ENCODE data around the gene ZNF688. TPM values are rescaled to one million over a fixed set of nuclear protein-coding genes. Genes with fewer than 3 reads are reported as not detected.

Gene ZNF688
- total and polyA plus RNA-seq, 9 of the 15 experiments (the other 6 are each of a cell fraction or from before 2014, with no cell fraction given), result 0.48 to 12.9 (median 4.5) TPM

DNA sequence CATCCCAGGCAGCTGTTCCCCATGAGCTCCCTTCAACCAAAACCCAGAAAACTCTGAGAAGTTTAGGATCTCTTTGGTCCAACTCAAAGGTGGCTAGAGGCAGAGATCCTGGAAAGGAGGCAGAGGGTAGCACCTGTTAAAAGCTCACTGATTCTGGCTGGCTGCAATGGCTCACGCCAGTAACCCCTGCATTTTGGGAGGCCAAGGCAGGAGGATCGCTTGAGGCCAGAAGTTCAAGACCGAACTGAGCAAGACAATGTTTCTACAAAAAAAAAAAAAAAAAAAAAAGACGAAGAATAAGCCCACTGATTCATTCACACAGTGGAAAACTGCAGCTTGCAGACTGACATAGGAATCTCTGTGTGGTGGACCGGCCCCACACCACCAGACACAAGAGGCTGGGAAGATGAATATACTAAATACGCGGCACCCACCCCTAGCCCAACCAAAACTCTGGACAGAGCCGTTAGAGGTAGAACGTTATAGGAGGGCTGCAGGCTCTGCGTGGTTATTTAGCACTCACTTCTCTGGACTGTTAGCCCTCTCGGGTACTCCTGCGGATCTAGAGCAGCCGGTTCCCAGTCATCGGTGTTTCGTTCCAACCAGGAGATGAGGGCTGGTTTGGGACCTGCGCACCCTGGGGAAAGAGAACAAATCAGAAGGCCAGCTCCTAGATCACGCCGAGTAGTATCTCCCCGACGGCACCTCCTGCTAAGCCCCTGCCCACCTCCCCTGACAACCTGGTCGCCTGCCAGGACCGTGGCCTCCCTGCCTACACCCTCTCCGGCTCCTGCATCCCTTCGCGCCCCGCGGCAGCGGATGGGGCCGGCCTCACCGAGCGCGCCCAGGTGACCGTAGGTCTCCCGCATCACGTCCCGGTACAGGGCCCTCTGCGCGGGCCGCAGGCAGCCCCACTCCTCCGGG lies 37.8 kb upstream of the ZNF688 start:
- H3K4me1 ChIP-seq (replicated peaks in 1 of 2; ENCODE audit: control insufficient read depth in 2 of 2, insufficient read depth in 2 of 2, low read length in 2 of 2), result peaks cover 7 to 26% of the 10 kb centered on the region in 2 experiments
- intact Hi-C loops (cut with micrococcal nuclease), result no loop called here
- peak overlapping the region; percentile 87 for H3K4me2 ChIP-seq (ENCODE audit: insufficient read depth, low read length)
- peak overlapping the region; percentile 71 for H3K4me3 ChIP-seq
- DNase-seq (ENCODE audit: extremely low read depth in 1 of 4, low spot score in 3 of 4) (peak; percentile 57 to 70 (median 66)), ATAC-seq (peak; percentile 80), FAIRE-seq (peak; percentile 29)
- peak overlapping the region; percentile 93 for H3K27ac ChIP-seq (ENCODE audit: extremely low read depth, low read depth, low read length)
- H3K9ac ChIP-seq (ENCODE audit: insufficient read depth in 1 of 2, low read depth in 2 of 2, low read length in 2 of 2), result peak overlapping the region; percentile 96 to 100
- no peaks in the 10 kb centered on the region for H3K9me1 ChIP-seq (ENCODE audit: control insufficient read depth, insufficient read depth, low read length)
- 4% methylated on average over 38 of the region's 40 CpGs for WGBS (ENCODE audit: insufficient coverage, low coverage, missing lambda C conversion rate)
- H2AFZ ChIP-seq (ENCODE audit: low read depth, low read length), result peak overlapping the region; percentile 88
- peaks cover 42% of the 10 kb centered on the region; the same call in 2 of the 3 replicates for H3K36me3 ChIP-seq (ENCODE audit: control insufficient read depth, insufficient read depth, low read length)
- in situ Hi-C loops (cut with MboI), result no loop called here
- POLR2A ChIA-PET, result interaction anchor here (0.6 to 2.3 kb wide), 22 partner anchors 7 to 236 kb away, joined by 3 to 13 read pairs (median 4); partner anchors contain the start of genes DCTPP1, SEPHS2, ZNF764 and ZNF785
- CTCF ChIA-PET (ENCODE audit: low intra/inter-chr PET ratio), result no interaction called here
- H3K9me3 ChIP-seq (replicated peaks; ENCODE audit: control insufficient read depth, insufficient read depth, low read depth, low read length), result no peaks in the 10 kb centered on the region
- peaks cover 17% of the 10 kb centered on the region for H3K79me2 ChIP-seq (ENCODE audit: control insufficient read depth, insufficient read depth, low read length)
- H4K20me1 ChIP-seq (replicated peaks; ENCODE audit: control insufficient read depth, insufficient read depth, low read length), result no peaks in the 10 kb centered on the region
- BruUV-seq (replicated peaks), result no TSS peak
- H3K27me3 ChIP-seq (ENCODE audit: control insufficient read depth in 2 of 2, insufficient read depth in 2 of 2, low read length in 2 of 2), result no peaks in the 10 kb centered on the region
- TF ChIP-seq HMGXB4 (CRISPR knock-in tag; IDR thresholded peaks at IDR 0.05), result no peak
- TF ChIP-seq CTBP1 (IDR thresholded peaks at IDR 0.05; ENCODE audit: borderline replicate concordance), result peak; percentile 63; the same call in 1 of the 2 replicates
- TF ChIP-seq E2F6 (IDR thresholded peaks at IDR 0.05; ENCODE audit: borderline replicate concordance in 1 of 2, extremely low read depth in 1 of 2, insufficient read depth in 1 of 2, insufficient read length in 1 of 2, low read depth in 1 of 2, low read length in 1 of 2, poor library complexity in 1 of 2, severe bottlenecking in 1 of 2), result peak in 1 of 2 experiments; percentile 11
- TF ChIP-seq, protein P1, sequence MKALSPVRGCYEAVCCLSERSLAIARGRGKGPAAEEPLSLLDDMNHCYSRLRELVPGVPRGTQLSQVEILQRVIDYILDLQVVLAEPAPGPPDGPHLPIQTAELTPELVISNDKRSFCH (CRISPR knock-in tag; IDR thresholded peaks at IDR 0.05), result no peak
- TF ChIP-seq, protein P1 (tag; IDR thresholded peaks at IDR 0.05), result 0 out of 2 replicates have a peak, but pooled peaks have one; percentile 26
- TF ChIP-seq SAP30 (IDR thresholded peaks at IDR 0.05; ENCODE audit: borderline replicate concordance, insufficient read depth, low read depth, low read length, poor library complexity, severe bottlenecking), result no peak
- no peak for TF ChIP-seq ESRRA (IDR thresholded peaks at IDR 0.05; ENCODE audit: borderline replicate concordance, low read depth)
- TF ChIP-seq NONO (IDR thresholded peaks at IDR 0.05; ENCODE audit: low read depth in 2 of 2, low read length in 1 of 2), result 0 out of 4 replicates have a peak, but pooled peaks of 1 of the 2 experiments have one; percentile 18
- no peak for TF ChIP-seq MTA2 (IDR thresholded peaks at IDR 0.05; ENCODE audit: low read depth)
- peak; percentile 19; the same call in 1 of the 2 replicates for TF ChIP-seq ZFP91 (CRISPR knock-in tag; IDR thresholded peaks at IDR 0.05)
- 0 out of 2 replicates have a peak, but pooled peaks have one; percentile 51 for TF ChIP-seq LCOR (CRISPR knock-in tag; IDR thresholded peaks at IDR 0.05)
- 0 out of 2 replicates have a peak, but pooled peaks have one; percentile 36 for TF ChIP-seq NR2C2 (CRISPR knock-in tag; IDR thresholded peaks at IDR 0.05)
- TF ChIP-seq NR2C2 (tag; IDR thresholded peaks at IDR 0.05), result no peak
- peak; percentile 30; the same call in 1 of the 2 replicates for TF ChIP-seq GABPB1 (CRISPR knock-in tag; IDR thresholded peaks at IDR 0.05)
